ENCODE results near the gene SDK1.

The SDK1 gene

GRCh38 chr7:3443716-3444115 is 142.7 kb downstream of the SDK1 start:
- Histone ChIP-seq H3K9me3 (ENCODE audit: low read length) (peaks cover 5% of the 10 kb centered on the region), H3K27me3 (ENCODE audit: control insufficient read depth in 1 of 2, insufficient read depth in 2 of 2, low read length in 2 of 2) (no peaks in the 10 kb centered on the region), H3K4me1 (ENCODE audit: insufficient read depth, low read length) (no peaks in the 10 kb centered on the region)

GRCh38 chr7:3446786-3447185 is 145.7 kb downstream of the SDK1 start:
- Histone ChIP-seq H3K27me3 (ENCODE audit: control insufficient read depth in 1 of 2, insufficient read depth in 2 of 2, low read length in 2 of 2) (no peaks in the 10 kb centered on the region), H3K4me3 (ENCODE audit: low read depth in 1 of 2, low read length in 2 of 2) (no peak overlapping the region), H3K27ac (ENCODE audit: low read depth, low read length) (no peak overlapping the region), H3K9ac (ENCODE audit: low read length) (no peak overlapping the region), H3K36me3 (ENCODE audit: insufficient read depth, low read length) (no peaks in the 10 kb centered on the region), H3K9me3 (ENCODE audit: low read length) (peaks cover 5% of the 10 kb centered on the region), H3K4me1 (ENCODE audit: insufficient read depth, low read length) (no peaks in the 10 kb centered on the region)

More at GRCh38 chr7:3443716-3444115, 142.7 kb downstream of the SDK1 start:
- no peak overlapping the region for H3K27ac ChIP-seq (ENCODE audit: low read depth, low read length)
- no peak overlapping the region for H3K9ac ChIP-seq (ENCODE audit: low read length)
- no peaks in the 10 kb centered on the region for H3K36me3 ChIP-seq (ENCODE audit: insufficient read depth, low read length)
- H3K4me3 ChIP-seq (ENCODE audit: low read depth in 1 of 2, low read length in 2 of 2) = no peak overlapping the region

GRCh38 chr7:3451701-3452100 is 150.6 kb downstream of the SDK1 start:
- Histone ChIP-seq H3K36me3 (ENCODE audit: insufficient read depth, low read length) (no peaks in the 10 kb centered on the region), H3K27ac (ENCODE audit: low read depth, low read length) (no peak overlapping the region), H3K27me3 (ENCODE audit: control insufficient read depth in 1 of 2, insufficient read depth in 2 of 2, low read length in 2 of 2) (no peaks in the 10 kb centered on the region), H3K4me3 (ENCODE audit: low read depth in 1 of 2, low read length in 2 of 2) (no peak overlapping the region), H3K9ac (ENCODE audit: low read length) (no peak overlapping the region), H3K4me1 (ENCODE audit: insufficient read depth, low read length) (no peaks in the 10 kb centered on the region), H3K9me3 (ENCODE audit: low read length) (no peaks in the 10 kb centered on the region)

GRCh38 chr7:3453398-3453797 is 152.3 kb downstream of the SDK1 start:
- H3K4me1 ChIP-seq (ENCODE audit: insufficient read depth, low read length) = no peaks in the 10 kb centered on the region
- no peaks in the 10 kb centered on the region for H3K9me3 ChIP-seq (ENCODE audit: low read length)
- H3K4me3 ChIP-seq (ENCODE audit: low read depth in 1 of 2, low read length in 2 of 2) = no peak overlapping the region
- H3K9ac ChIP-seq (ENCODE audit: low read length) = no peak overlapping the region
- H3K27ac ChIP-seq (ENCODE audit: low read depth, low read length) = no peak overlapping the region
- H3K36me3 ChIP-seq (ENCODE audit: insufficient read depth, low read length) = no peaks in the 10 kb centered on the region
- no peaks in the 10 kb centered on the region for H3K27me3 ChIP-seq (ENCODE audit: control insufficient read depth in 1 of 2, insufficient read depth in 2 of 2, low read length in 2 of 2)

GRCh38 chr7:3455806-3456595 is 154.9 kb downstream of the SDK1 start:
- Histone ChIP-seq H3K4me3 (ENCODE audit: low read depth in 1 of 2, low read length in 2 of 2) (no peak overlapping the region), H3K9ac (ENCODE audit: low read length) (no peak overlapping the region), H3K4me1 (ENCODE audit: insufficient read depth, low read length) (no peaks in the 10 kb centered on the region), H3K9me3 (ENCODE audit: low read length) (no peaks in the 10 kb centered on the region), H3K27ac (ENCODE audit: low read depth, low read length) (no peak overlapping the region), H3K36me3 (ENCODE audit: insufficient read depth, low read length) (no peaks in the 10 kb centered on the region), H3K27me3 (ENCODE audit: control insufficient read depth in 1 of 2, insufficient read depth in 2 of 2, low read length in 2 of 2) (no peaks in the 10 kb centered on the region)

- Histone ChIP-seq H3K27me3 (ENCODE audit: control insufficient read depth in 1 of 2, insufficient read depth in 2 of 2, low read length in 2 of 2) (no peaks in the 10 kb centered on the region), H3K4me1 (ENCODE audit: insufficient read depth, low read length) (no peaks in the 10 kb centered on the region), H3K27ac (ENCODE audit: low read depth, low read length) (no peak overlapping the region), H3K36me3 (ENCODE audit: insufficient read depth, low read length) (no peaks in the 10 kb centered on the region), H3K9ac (ENCODE audit: low read length) (no peak overlapping the region), H3K4me3 (ENCODE audit: low read depth in 1 of 2, low read length in 2 of 2) (no peak overlapping the region), H3K9me3 (ENCODE audit: low read length) (no peaks in the 10 kb centered on the region)
These were observed 158.1 kb downstream of the SDK1 start for GRCh38 chr7:3459111-3459510.

- H3K27me3 ChIP-seq (ENCODE audit: control insufficient read depth in 1 of 2, insufficient read depth in 2 of 2, low read length in 2 of 2) = no peaks in the 10 kb centered on the region
- H3K4me3 ChIP-seq (ENCODE audit: low read depth in 1 of 2, low read length in 2 of 2) = no peak overlapping the region
- H3K36me3 ChIP-seq (ENCODE audit: insufficient read depth, low read length) = no peaks in the 10 kb centered on the region
- no peaks in the 10 kb centered on the region for H3K4me1 ChIP-seq (ENCODE audit: insufficient read depth, low read length)
- no peak overlapping the region for H3K27ac ChIP-seq (ENCODE audit: low read depth, low read length)
- H3K9ac ChIP-seq (ENCODE audit: low read length) = no peak overlapping the region
- H3K9me3 ChIP-seq (ENCODE audit: low read length) = no peaks in the 10 kb centered on the region
These were observed 160.9 kb downstream of the SDK1 start for GRCh38 chr7:3461923-3462322.

- no peaks in the 10 kb centered on the region for H3K27me3 ChIP-seq (ENCODE audit: control insufficient read depth in 1 of 2, insufficient read depth in 2 of 2, low read length in 2 of 2)
- no peak overlapping the region for H3K4me3 ChIP-seq (ENCODE audit: low read depth in 1 of 2, low read length in 2 of 2)
- H3K27ac ChIP-seq (ENCODE audit: low read depth, low read length) = no peak overlapping the region
- no peaks in the 10 kb centered on the region for H3K36me3 ChIP-seq (ENCODE audit: insufficient read depth, low read length)
- H3K9me3 ChIP-seq (ENCODE audit: low read length) = no peaks in the 10 kb centered on the region
- H3K9ac ChIP-seq (ENCODE audit: low read length) = no peak overlapping the region
- no peaks in the 10 kb centered on the region for H3K4me1 ChIP-seq (ENCODE audit: insufficient read depth, low read length)
These were observed 162.6 kb downstream of the SDK1 start for GRCh38 chr7:3463696-3464095.

GRCh38 chr7:3464900-3465622 is 164.0 kb downstream of the SDK1 start:
- no peaks in the 10 kb centered on the region for H3K36me3 ChIP-seq (ENCODE audit: insufficient read depth, low read length)
- H3K27me3 ChIP-seq (ENCODE audit: control insufficient read depth in 1 of 2, insufficient read depth in 2 of 2, low read length in 2 of 2) = no peaks in the 10 kb centered on the region
- H3K4me3 ChIP-seq (ENCODE audit: low read depth in 1 of 2, low read length in 2 of 2) = no peak overlapping the region
- no peaks in the 10 kb centered on the region for H3K9me3 ChIP-seq (ENCODE audit: low read length)
- no peaks in the 10 kb centered on the region for H3K4me1 ChIP-seq (ENCODE audit: insufficient read depth, low read length)
- H3K27ac ChIP-seq (ENCODE audit: low read depth, low read length) = no peak overlapping the region
- H3K9ac ChIP-seq (ENCODE audit: low read length) = no peak overlapping the region

- Histone ChIP-seq H3K4me3 (ENCODE audit: low read depth in 1 of 2, low read length in 2 of 2) (no peak overlapping the region), H3K27ac (ENCODE audit: low read depth, low read length) (no peak overlapping the region), H3K4me1 (ENCODE audit: insufficient read depth, low read length) (no peaks in the 10 kb centered on the region), H3K9ac (ENCODE audit: low read length) (no peak overlapping the region), H3K27me3 (ENCODE audit: control insufficient read depth in 1 of 2, insufficient read depth in 2 of 2, low read length in 2 of 2) (no peaks in the 10 kb centered on the region), H3K9me3 (ENCODE audit: low read length) (no peaks in the 10 kb centered on the region), H3K36me3 (ENCODE audit: insufficient read depth, low read length) (no peaks in the 10 kb centered on the region)
These were observed 165.2 kb downstream of the SDK1 start for GRCh38 chr7:3466261-3466660.

GRCh38 chr7:3469641-3470040 is 168.6 kb downstream of the SDK1 start:
- no peaks in the 10 kb centered on the region for H3K4me1 ChIP-seq (ENCODE audit: insufficient read depth, low read length)

GRCh38 chr7:3480197-3480596 is 179.1 kb downstream of the SDK1 start:
- Histone ChIP-seq H3K9me3 (ENCODE audit: low read length) (no peaks in the 10 kb centered on the region), H3K4me1 (ENCODE audit: insufficient read depth, low read length) (no peaks in the 10 kb centered on the region), H3K36me3 (ENCODE audit: insufficient read depth, low read length) (no peaks in the 10 kb centered on the region), H3K27me3 (ENCODE audit: control insufficient read depth in 1 of 2, insufficient read depth in 2 of 2, low read length in 2 of 2) (no peaks in the 10 kb centered on the region), H3K9ac (ENCODE audit: low read length) (no peak overlapping the region), H3K27ac (ENCODE audit: low read depth, low read length) (no peak overlapping the region), H3K4me3 (ENCODE audit: low read depth in 1 of 2, low read length in 2 of 2) (no peak overlapping the region)

More at GRCh38 chr7:3469641-3470040, 168.6 kb downstream of the SDK1 start:
- Histone ChIP-seq H3K36me3 (ENCODE audit: insufficient read depth, low read length) (no peaks in the 10 kb centered on the region), H3K9ac (ENCODE audit: low read length) (no peak overlapping the region), H3K4me3 (ENCODE audit: low read depth in 1 of 2, low read length in 2 of 2) (no peak overlapping the region), H3K27me3 (ENCODE audit: control insufficient read depth in 1 of 2, insufficient read depth in 2 of 2, low read length in 2 of 2) (no peaks in the 10 kb centered on the region), H3K9me3 (ENCODE audit: low read length) (no peaks in the 10 kb centered on the region), H3K27ac (ENCODE audit: low read depth, low read length) (no peak overlapping the region)

Data from muscle layer of colon (tissue), 2 donors.